CD4-positive, alpha-beta T cell treated with Interleukin-6 at 100 ng/mL for 8 hours (primary cell): ENCODE results near the gene FKBP1B.
A peak's percentile ranks its signal among the peaks of the same experiment; 100 is the strongest.
"Not testable (repeated sequence)": the region's sequence is repeated elsewhere in the genome, so short reads cannot be mapped to it uniquely, and the experiment has no call there.

Experiments used
- DNase-seq: peaks from one replicate; pipeline ENCODE4 v3.0.0-alpha.2; 2020; ENCODE audit warnings: mixed read lengths, low spot score

The FKBP1B gene

DNA sequence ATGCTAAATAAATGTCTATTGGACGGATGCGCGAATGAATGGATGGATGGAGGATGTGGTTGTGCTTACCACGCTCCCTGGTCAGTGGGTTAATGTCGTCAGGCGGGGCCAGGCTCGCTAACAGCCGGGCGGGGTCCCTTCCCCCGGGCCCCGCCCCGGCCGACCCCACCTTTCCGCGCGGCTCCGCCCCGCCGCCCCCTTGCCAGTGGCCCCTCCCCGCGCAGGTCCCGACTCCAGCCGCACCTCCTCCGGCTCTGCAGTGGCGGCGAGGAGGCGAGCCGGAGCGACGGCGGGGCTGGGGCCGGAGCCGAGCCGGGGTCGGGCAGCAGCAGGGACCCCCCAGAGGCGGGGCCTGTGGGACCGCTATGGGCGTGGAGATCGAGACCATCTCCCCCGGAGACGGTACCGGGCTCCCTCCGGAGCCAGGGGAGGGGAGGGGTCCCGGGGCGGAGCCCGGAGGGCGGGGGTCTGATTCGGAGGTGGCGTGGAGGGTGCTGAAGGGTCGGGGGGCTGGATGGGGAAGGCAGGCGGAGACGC, at the start of gene FKBP1B:
Gene FKBP1B, plus strand, starts transcription at position 257 of the 537 bp plus-strand sequence. Its CDS starts 109 bp downstream, at position 366.
- DNase-seq, result peak; percentile 35

DNA sequence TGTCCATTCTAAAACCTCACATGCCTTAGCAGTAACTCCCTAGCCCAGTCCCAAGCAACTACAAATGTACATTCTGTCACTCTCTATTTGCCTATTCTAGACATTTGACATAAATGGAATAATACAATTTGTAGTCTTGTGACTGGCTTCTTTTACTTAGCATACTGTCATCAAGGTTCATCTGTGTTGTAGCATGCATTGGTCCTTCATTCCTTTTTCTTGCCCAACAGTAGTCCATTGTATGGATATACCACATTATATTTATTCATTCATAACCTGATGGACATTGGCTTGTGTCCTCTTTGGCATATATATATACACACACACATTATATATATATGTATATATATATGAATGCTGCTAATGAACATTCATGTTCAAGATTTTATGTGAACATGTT, 41.8 kb upstream of the FKBP1B start:
- DNase-seq, result no peak

DNA sequence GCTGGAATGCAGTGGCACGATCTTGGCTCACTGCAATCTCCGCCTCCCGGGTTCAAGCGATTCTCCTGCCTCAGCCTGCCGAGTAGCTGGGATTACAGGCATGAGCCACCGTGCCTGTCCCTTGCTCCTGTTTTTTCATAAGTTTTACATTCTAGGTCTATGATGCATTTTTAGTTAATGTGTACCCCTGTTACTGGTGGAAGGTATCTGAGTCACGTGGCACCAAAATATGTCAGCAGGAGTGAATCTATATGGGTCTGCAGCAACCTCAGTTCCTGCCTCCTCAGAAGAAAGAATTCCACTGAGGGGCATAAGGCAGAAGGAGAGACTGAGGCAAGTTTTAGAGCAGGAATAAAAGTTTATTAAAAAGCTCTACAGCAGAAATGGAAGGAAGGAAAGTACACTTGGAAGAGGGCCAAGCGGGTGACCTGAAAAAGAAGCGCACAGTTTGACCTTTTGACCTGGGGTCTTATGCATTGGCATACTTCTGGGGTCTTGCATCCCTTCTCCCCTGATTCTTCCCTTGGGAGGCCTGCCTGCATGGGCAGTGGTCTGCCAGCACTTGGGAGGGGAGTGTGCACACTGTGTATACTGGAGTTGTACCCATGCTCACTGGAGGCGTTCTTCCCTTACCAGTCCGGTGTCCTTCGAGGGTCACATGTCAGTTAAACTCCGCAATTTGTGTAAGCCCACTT, 40.7 kb upstream of the FKBP1B start:
- no peak for DNase-seq

DNA sequence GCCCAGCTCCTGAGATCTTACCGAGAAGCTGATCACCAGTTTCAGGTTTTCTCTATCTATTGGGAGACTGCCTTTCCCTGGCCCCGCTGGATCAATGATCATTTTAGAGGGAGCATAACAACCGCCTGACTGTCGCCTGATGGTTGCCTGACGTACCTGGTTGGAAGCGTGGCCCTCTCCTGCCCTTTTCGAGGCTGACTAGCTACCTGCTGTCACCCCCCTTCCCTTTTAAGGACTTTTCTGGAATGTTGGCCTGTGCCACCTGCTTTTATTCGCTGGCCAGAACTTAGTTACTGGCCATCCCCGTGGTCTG, 40.2 kb upstream of the FKBP1B start:
- no peak for DNase-seq

DNA sequence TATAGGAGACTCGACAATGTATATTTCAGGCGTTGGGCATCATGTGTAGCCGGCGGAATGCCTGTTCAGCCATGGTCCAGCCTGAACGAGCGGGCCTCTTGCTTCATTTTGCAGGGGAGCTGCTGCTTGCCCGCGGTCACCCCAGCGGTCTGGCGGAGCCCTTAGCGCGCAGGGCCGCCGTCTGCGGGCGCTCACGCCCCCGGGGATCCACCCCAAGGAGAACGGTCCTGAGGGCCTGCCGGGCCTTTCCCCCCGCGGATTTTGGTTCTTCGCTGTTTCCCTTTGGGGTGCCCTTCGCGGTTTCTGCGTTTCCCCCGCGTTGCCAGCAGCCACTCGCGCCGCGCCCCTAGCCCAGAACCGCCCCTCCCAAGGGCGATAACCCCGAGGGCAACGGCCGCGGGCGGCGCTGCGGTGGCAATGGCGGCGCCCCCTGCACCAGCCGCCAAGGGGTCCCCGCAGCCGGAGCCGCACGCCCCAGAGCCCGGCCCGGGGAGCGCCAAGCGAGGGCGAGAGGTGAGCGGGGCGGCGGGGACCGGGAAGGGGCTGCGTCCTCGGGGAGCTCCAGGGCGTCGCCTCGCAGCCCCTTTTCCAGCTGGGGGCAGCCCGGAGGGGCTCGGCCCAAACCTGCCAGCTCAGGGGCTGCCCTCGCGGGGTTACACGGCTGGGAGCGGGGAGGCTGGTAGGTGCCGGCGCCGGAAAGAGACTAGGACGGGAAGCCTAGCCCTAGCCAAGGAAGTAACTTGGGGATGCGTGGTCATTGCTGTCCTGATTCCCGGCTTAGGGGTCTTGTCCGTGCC, 39.7 kb upstream of the FKBP1B start, which contains the start of gene MFSD2B:
Gene MFSD2B, plus strand, starts transcription at position 406 of the 797 bp plus-strand sequence. Its CDS starts 12 bp downstream, at position 418.
- DNase-seq, result no peak

DNA sequence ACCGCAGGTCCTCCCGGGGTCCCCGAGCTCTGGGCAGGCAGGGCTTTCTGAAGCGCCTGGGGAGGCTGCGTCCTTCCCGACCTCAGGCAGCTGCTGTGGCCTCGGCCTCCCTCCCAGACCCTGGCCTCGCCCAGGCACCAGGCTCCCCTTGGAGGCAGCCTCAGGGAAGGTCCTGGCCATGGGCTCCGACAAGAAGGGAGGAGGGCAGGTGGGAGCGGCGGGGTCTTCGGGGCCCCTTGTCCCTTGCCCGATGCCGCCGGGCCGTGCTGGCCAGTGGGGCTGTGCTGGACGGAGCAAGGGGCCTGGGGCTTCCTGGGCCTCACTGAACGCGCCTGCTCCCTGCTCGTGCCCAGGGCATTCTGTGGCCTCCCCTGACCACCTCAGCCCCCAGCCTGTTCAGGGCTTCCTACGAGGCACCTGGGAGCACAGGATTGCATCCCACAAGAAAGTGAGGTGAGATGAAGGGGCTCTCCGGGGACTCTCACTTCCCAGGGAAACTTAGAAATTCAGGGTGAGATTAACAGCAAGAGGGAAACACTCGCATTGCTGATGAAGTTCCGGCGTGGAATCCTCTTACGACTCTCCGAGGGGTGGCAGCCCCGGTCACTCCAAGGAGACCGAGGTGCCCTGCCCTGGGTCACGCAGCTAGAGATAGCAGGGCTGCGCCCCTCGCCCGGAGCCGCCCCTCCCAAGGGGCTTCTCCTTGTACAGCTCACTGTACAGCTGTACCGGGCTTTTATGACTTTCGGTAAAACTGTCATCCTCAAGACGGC, 38.9 kb upstream of the FKBP1B start:
- DNase-seq, result no peak

DNA sequence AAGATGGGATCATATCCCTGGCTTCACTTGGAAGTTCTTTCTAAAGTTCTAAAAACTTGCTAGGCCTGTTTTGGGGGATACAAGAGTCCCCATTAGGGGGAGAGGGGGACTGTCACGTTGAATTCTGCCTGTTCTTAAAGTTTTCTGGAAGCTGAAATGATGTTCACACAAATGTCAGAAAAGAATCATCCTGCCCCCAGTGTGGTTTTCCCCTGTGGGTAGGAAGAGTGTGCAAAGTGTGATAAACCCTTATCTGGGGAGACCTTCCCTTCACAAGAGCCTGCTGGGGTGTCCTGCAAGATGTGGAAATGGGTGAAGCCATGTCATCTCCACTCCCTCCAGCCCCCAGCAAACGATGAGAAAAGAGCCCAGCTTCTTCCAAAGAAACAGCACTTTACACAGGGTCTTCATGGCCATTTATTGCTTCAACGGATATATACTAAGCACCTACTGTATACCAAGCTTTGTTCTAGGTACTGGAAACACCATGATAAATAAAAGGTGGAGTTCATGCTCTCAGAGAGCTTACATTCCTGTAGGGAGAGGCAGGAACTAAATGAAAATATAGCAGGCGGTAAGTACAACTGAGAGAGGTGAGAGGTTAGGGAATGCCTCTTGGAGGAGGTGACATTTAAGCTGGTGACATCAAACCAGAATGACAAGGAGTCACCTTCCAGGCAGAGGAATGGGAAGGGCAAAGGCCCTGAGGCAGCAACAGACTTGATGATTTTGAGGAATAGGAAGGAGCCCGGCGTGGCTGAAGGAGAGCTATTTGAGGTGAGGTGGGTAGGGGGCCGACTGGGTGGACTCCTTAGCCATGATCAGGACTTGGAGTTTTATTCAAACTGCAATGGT, 38.1 kb upstream of the FKBP1B start:
- no peak for DNase-seq

DNA sequence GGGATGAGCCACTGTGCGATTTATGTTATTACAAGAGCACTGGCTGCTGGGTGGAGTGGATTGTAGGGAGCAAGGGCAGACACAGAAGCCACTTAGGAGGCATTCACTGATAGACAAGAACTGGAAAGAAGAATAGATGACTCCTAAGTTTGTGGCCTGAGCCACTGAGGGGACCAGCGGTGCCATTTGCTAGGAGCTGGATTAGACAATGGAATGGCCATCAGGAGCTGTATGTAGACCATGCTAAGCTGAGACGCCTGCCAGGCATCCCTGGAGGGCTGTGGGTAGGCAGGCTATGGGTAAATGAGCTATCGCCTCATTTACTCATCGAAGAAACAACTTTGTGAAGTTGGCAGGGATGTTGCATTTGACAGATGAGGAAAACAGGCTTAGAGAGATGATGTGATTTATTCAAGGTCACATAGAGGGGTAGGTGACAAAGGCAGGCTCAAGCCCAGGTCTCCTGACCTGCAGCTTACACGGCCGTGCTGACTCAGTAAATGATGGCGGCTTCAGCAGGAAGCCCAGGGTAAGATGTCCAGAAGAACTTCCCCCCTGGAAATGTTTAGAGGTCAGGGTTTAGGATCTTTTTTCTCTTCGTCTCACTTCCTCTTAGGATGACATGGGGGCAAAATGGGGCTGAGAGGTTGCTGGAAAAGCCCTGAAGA, 36.9 kb upstream of the FKBP1B start:
- no peak for DNase-seq

DNA sequence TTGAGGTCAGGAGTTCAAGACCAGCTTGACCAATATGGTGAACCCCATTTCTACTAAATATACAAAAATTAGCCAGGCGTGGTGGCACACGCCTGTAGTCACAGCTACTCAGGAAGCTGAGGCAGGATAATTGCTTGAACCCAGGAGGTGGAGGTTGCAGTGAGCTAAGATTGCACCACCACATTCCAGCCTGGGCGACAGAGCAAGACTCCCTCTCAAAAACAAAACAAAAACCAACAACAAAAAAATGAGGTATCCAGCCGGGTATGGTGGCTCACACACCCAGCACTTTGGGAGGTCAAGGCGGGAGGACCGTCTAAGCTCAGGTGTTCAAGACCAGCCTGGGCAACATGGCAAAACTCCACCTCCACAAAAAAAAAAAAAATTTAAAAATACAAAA, 34.6 kb upstream of the FKBP1B start:
- not testable (repeated sequence) for DNase-seq

DNA sequence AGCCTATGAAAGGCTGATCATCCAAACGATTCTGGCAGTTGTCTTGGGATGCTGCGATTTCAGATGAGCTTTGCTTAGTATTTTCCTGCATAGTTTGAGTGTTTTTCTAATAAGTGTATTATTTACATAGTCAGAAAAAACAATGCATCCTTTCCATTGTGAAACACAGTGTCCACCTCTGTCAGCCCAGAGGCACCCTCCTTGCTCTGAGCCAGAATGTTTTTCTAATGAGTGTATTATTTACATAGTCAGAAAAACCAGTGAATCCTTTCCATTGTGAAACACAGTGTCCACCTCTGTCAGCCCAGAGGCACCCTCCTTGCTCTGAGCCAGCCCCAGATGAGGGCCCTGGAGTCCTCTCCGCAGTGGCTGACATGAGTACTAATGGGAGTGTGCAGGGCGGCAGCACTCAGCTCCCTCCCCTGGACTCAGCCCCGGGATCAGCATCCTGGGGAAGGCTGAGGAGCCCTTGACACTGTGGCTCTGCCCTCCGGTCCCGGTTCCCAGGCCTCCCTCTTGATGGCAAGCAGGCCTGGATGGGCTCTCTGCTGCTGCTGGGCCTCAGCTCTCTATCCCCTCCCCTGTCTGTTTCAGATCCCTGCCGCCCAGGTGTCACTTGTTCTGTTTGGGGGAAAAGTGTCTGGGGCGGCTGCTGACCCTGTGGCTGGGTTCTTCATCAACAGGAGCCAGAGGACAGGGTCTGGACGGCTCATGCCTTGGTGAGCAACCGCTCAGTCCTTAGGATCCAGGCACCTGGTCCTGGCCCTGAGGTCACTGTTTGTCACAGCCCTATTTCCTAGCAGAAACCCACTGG, 33.8 kb upstream of the FKBP1B start:
- no peak for DNase-seq

DNA sequence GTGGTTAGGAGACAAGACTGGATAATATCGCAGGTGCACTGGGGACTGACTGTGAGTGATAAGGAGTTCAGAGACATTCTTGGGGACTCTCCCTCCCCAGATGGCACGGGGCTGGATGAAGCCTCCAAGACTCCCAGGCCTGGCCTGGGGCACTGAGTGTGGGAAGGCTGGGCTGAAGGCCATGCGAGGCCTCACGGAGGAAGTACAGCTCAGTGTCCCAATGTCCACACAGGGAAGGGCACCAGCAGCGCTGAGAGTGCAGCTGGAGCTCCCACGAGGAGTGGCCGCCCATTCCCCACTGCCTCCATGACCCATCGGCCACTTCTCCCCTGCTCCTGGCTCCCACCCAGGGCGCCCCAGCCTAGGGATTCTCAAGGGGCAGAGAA, 33.2 kb upstream of the FKBP1B start:
- DNase-seq, result no peak

DNA sequence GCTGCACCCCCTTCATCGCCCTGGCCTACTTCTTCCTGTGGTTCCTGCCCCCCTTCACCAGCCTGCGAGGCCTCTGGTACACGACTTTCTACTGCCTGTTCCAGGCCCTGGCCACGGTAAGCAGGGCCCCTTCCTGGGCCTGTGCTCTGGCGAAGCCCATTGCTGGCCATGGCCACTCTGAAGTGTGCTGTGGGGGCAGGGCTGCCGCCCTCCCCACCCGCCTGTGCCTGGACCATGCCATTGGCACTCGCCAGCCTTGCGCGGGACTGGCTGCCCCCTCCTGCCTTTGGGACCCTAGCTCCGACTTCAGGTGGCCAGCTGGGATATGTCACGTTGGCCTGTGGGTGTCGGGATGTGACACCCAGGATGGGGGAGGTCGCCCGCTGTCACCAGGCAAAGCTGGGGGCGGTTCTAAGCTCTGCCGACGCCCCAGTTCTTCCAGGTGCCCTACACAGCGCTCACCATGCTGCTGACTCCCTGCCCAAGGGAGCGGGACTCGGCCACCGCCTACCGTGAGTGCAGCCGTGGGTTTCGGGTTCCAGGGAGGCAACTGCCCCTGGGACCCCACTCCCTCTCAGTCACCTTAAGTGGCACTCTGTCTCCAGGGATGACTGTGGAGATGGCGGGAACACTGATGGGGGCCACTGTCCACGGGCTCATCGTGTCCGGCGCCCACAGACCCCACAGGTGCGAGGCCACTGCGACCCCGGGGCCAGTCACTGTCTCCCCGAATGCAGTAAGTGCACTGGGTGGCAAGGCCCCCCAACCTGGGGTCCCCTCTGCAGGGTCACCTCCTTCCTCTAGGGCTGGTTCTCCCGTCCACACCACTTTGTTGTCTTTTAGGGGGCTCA, 32.5 kb upstream of the FKBP1B start:
- no peak for DNase-seq

DNA sequence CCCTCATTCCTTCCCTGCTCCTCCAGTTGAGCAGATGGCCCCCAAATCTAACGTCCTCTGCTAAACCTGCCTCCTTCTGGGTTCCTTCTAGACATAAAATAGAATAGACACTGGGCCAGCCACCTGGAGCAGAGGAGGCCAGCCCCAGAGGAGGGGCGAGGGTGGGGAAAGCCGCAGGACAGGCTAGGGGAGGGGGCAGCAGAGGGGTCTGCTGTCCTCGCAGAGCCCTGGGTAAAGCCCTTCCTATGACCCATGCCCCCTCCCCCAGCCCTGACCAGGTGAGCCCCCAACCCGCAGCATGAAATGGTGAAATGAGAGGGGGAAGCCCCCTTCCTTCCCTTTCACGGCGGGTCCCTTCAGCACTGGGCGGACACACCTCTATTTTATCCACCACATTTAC, 31.8 kb upstream of the FKBP1B start:
- no peak for DNase-seq

DNA sequence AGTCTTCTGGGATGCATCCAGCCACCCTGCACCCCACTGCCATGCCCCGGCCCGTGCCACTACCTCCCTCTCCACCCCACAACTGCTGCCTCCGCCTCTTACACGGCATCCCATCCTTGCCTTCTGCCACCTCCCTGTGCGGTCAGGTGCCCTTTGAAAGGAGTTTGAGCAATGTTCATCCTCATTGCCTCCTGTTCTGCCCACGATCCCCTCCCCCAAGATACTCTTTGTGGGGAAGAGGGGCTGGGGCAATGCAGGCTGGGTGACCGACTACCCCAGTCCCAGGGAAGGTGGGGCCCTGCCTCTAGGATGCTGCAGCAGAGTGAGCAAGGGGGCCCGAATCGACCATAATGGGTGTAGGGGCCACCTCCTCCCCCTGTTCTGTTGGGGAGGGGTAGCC, 31.3 kb upstream of the FKBP1B start:
- DNase-seq, result no peak

DNA sequence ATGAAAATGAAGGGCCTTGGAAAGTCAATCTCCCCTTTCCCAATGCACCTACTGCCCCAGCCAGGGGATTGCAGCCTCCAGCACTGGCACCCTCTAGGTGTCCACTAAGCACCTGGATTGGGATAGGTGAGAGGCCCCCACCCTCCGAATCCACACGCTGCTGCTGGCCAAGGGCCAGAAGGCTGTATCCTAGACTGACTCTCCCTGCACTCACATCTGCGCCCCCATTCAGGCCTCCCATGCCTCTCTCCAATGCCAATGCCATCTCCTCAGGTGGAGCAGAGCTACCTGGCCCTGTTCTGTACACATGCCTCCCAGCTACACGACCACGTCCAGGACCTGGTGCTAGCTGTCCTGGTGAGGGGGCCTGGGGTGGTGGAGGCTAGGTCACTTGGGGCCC, 29.8 kb upstream of the FKBP1B start:
- no peak for DNase-seq

DNA sequence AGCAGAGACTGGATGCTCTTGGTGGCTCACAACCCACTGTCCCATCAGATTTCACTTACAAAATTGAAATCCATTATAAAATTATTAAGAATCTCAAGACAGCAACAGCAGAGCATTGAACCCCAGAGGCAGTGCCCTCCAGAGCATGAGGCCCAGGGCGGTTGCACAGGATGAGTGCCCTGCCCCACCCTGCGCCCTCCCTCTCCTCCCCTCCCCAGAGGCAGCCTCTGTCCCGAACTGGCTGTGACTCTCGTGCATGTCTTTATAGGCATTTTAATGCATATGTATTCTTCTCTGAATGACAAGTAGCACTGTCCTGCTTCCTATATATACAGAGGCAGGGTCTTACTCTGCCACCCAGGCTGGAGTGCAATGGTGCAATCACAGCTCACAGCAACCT, 29.3 kb upstream of the FKBP1B start:
- no peak for DNase-seq

DNA sequence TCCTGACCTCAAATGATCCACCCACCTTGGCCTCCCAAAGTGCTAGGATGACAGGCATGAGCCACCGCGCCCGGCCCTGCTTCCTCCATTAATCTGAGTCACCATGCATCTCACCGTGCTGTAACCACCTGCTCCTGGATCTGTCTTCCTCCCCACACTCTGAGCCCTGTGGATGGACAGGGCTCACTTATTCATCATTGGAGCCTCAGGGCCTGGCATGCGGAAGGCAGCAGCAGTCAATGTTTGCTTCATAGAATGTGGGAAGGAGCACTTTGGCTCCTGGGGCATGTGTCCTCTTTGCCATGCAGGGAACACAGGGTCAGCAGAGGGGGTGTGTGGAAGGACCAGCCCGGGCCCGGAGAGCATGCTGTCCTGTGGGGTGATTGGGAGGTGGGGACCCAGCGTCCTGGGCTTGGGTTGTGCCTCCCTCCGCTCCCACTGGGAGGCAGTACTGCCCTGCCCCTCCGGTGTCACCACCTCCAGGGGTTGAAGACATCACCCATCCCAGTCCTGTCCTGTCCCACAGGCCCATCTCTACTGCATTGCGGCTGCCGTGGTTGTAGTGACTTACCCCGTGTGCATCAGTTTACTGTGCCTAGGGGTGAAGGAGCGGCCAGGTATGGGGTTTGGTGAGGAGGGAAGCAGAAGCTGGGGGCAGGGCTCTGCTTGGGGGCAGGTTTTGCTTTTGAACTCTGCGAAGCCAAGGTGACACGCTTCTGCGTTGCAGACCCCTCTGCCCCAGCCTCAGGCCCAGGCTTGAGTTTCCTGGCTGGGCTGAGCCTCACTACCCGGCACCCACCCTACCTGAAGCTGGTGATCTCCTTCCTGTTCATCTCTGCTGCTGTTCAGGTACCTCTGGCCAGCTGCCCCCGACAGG, 28.2 kb upstream of the FKBP1B start:
- DNase-seq, result no peak

DNA sequence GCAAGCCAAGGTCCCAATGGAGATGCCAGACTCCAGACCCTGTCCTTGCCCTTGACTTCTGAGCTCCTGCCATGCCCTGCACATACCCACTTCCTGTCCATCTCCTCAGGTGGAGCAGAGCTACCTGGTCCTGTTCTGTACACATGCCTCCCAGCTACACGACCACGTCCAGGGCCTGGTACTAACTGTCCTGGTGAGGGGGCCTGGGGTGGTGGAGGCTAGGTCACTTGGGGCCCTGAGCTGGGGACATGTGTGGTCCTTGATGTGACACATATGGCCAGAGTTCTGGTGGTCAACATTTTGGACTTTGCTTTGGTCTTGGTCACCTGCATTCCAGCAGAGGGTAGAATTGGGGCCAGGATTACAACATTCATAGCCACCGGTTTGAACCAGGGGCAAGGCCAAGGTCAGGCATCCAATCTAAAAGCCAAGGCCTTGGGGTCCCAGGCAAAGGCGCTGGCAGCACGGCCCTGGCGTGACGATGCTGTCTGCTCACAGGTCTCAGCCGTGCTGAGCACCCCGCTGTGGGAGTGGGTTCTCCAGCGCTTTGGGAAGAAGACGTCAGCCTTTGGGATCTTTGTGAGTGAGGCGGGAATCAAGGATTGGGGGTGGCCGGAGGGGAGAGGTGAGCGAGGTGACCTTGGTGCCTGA, 27.1 kb upstream of the FKBP1B start:
- DNase-seq, result no peak
